ENCODE measurements around the gene SLA2. TPM values are rescaled to one million over a fixed set of nuclear protein-coding genes. Genes with fewer than 3 reads are reported as not detected.

Gene SLA2
- total and polyA plus RNA-seq, 2 of the 4 experiments (the other 2 are of a cell fraction) = 0.03 TPM; not detected in 1

GRCh38 chr20:36573103-36573797, 72.7 kb downstream of the SLA2 start, which contains the start of gene TGIF2:
Gene TGIF2, plus strand, starts transcription at chr20:36573597. Its CDS starts 5,178 bp downstream, at chr20:36578775.
- H3K36me3 ChIP-seq (ENCODE audit: control insufficient read depth, insufficient read depth, low read length) = no peaks in the 10 kb centered on the region
- 3% methylated on average over 29 of the region's 80 CpGs; no CpG with 5 or more reads in 1 of the 2 experiments for WGBS, 2 experiments (ENCODE audit: extremely low coverage in 2 of 2, insufficient read length in 1 of 2)

More at GRCh38 chr20:36573103-36573797, 72.7 kb downstream of the SLA2 start, which contains the start of gene TGIF2:
- Histone ChIP-seq H2BK20ac (ENCODE audit: low read depth, low read length) (peak within 1 kb of the TSS; percentile 57; the same call in 1 of the 2 replicates), H2AFZ (replicated peaks; ENCODE audit: low read length, poor library complexity) (peak within 1 kb of the TSS; percentile 98), H3K27ac (ENCODE audit: insufficient read depth, low read length) (peak within 1 kb of the TSS; percentile 81), H3K27me3 (ENCODE audit: control insufficient read depth, insufficient read depth, low read length) (no peaks in the 10 kb centered on the region), H3K4me3 (ENCODE audit: insufficient read depth, low read depth, low read length) (peak within 1 kb of the TSS; percentile 60), H4K5ac (ENCODE audit: low read depth, low read length) (peak within 1 kb of the TSS; percentile 90), H4K91ac (ENCODE audit: insufficient read depth, low read depth, low read length) (peak within 1 kb of the TSS; percentile 91), H3K9me1 (ENCODE audit: insufficient read depth, low read length) (peaks cover 24% of the 10 kb centered on the region), H3K9me3 (ENCODE audit: control insufficient read depth, insufficient read depth, low read length) (no peaks in the 10 kb centered on the region), H3K23ac (ENCODE audit: low read depth, low read length) (peak within 1 kb of the TSS; percentile 88), H3K14ac (replicated peaks; ENCODE audit: low read depth, low read length) (peak within 1 kb of the TSS; percentile 97), H3K9ac (ENCODE audit: low read depth, low read length) (peak within 1 kb of the TSS; percentile 71), H3K56ac (ENCODE audit: extremely low read depth, insufficient read depth, low read length) (peak within 1 kb of the TSS; percentile 47), H2BK120ac (ENCODE audit: low read depth, low read length) (peak within 1 kb of the TSS; percentile 87), H2AK5ac (ENCODE audit: low read depth, low read length) (peak within 1 kb of the TSS; percentile 96), H3K79me1 (ENCODE audit: low read depth in 1 of 2, low read length in 2 of 2) (peaks cover 20 to 40% of the 10 kb centered on the region in 2 experiments), H2BK5ac (ENCODE audit: low read depth, low read length, poor library complexity, severe bottlenecking) (peak within 1 kb of the TSS; percentile 23), H3K4me1 (ENCODE audit: control insufficient read depth, insufficient read depth, low read length) (peaks cover 13% of the 10 kb centered on the region), H2AK9ac (replicated peaks; ENCODE audit: low read depth, low read length, poor library complexity) (peak within 1 kb of the TSS; percentile 97), H2BK15ac (ENCODE audit: low read depth, low read length) (peak within 1 kb of the TSS; percentile 98; the same call in 2 of the 3 replicates), H3K4me2 (ENCODE audit: low read depth, low read length) (peak within 1 kb of the TSS; percentile 95), H4K20me1 (ENCODE audit: insufficient read depth, low read length) (peaks cover 29% of the 10 kb centered on the region), H3K4ac (ENCODE audit: low read depth, low read length) (peak within 1 kb of the TSS; percentile 98), H4K8ac (ENCODE audit: low read depth in 2 of 2, low read length in 2 of 2) (peak within 1 kb of the TSS; percentile 99 to 100), H3K18ac (ENCODE audit: low read depth, low read length) (peak within 1 kb of the TSS; percentile 72)
- CTCF ChIA-PET = no interaction called here
- in situ Hi-C loops (cut with MboI; ENCODE audit: low sequenced_read_pairs) = no loop called here
- dilution Hi-C loops (cut with HindIII; ENCODE audit: low sequenced_read_pairs, unreplicated experiment) = no loop called here
- TF ChIP-seq RCOR1 (IDR thresholded peaks at IDR 0.05; ENCODE audit: insufficient replicate concordance, low read length) (no peak), BHLHE40 (IDR thresholded peaks at IDR 0.05; ENCODE audit: low read depth, low read length) (no peak), POLR2A (IDR thresholded peaks at IDR 0.05; ENCODE audit: low read depth, low read length) (peak; percentile 61), MAFK (IDR thresholded peaks at IDR 0.05; ENCODE audit: low read depth, low read length) (no peak), MXI1 (IDR thresholded peaks at IDR 0.05; ENCODE audit: borderline replicate concordance, low read depth, low read length) (0 out of 2 replicates have a peak, but pooled peaks have one; percentile 25), MAZ (IDR thresholded peaks at IDR 0.05; ENCODE audit: borderline replicate concordance, low read depth, low read length) (peak; percentile 100), SMC3 (IDR thresholded peaks at IDR 0.05; ENCODE audit: low read depth, low read length) (no peak)
- DNase-seq (peak; percentile 81), ATAC-seq (ENCODE audit: low read depth) (peak; percentile 91)
- intact Hi-C loops (cut with micrococcal nuclease) = no loop called here
- POLR2A ChIA-PET (ENCODE audit: unreplicated experiment) = no interaction called here
- no TSS peak for BruUV-seq (replicated peaks)

All from IMR-90 (cell line).